Activated CD8-positive, alpha-beta memory T cell treated with anti-CD3 and anti-CD28 coated beads, Interleukin-2, amount 50 U/mL, for 1 hour (primary cell): ENCODE measurements around the gene REPIN1.
"Not testable (repeated sequence)": the region's sequence is repeated elsewhere in the genome, so short reads cannot be mapped to it uniquely, and the experiment has no call there.

Experiments used
- DNase-seq: peaks from one replicate; pipeline ENCODE4 v3.0.0-alpha.2; 2020; ENCODE audit errors: extremely low read depth

Gene REPIN1

GRCh38 chr7:150376560-150376959, 7.9 kb downstream of the REPIN1 start:
- DNase-seq: no peak

- no peak for DNase-seq
Measured at GRCh38 chr7:150377196-150377595, 8.6 kb downstream of the REPIN1 start.

GRCh38 chr7:150377635-150378034, 9.0 kb downstream of the REPIN1 start:
- DNase-seq: no peak

GRCh38 chr7:150378115-150378852, 9.7 kb downstream of the REPIN1 start:
- DNase-seq: no peak

- DNase-seq: peak; percentile 73
Measured at GRCh38 chr7:150378853-150379440, 10.3 kb downstream of the REPIN1 start, which contains the start of gene ZNF775. Gene ZNF775 (plus strand): TSS chr7:150379330. CDS start chr7:150388471, 9,141 bp downstream.

GRCh38 chr7:150379441-150380379, 11.1 kb downstream of the REPIN1 start:
- DNase-seq: no peak

- DNase-seq: no peak
Measured at GRCh38 chr7:150380463-150380862, 11.8 kb downstream of the REPIN1 start.

GRCh38 chr7:150381096-150381495, 12.5 kb downstream of the REPIN1 start:
- no peak for DNase-seq

GRCh38 chr7:150381785-150382122, 13.1 kb downstream of the REPIN1 start:
- no peak for DNase-seq

- no peak for DNase-seq
Measured at GRCh38 chr7:150382123-150382843, 13.7 kb downstream of the REPIN1 start.

- DNase-seq: no peak
Measured at GRCh38 chr7:150382844-150383225, 14.2 kb downstream of the REPIN1 start.

GRCh38 chr7:150383710-150384397, 15.2 kb downstream of the REPIN1 start:
- no peak for DNase-seq

- no peak for DNase-seq
Measured at GRCh38 chr7:150384406-150385301, 16.0 kb downstream of the REPIN1 start.

GRCh38 chr7:150385302-150385723, 16.7 kb downstream of the REPIN1 start:
- DNase-seq: no peak

- not testable (repeated sequence) for DNase-seq
Measured at GRCh38 chr7:150385884-150386283, 17.3 kb downstream of the REPIN1 start.

- DNase-seq: no peak
Measured at GRCh38 chr7:150388306-150388705, 19.7 kb downstream of the REPIN1 start.

GRCh38 chr7:150388709-150389531, 20.3 kb downstream of the REPIN1 start:
- no peak for DNase-seq

- no peak for DNase-seq
Measured at GRCh38 chr7:150389532-150389816, 20.9 kb downstream of the REPIN1 start.

- DNase-seq: no peak
Measured at GRCh38 chr7:150390205-150390604, 21.6 kb downstream of the REPIN1 start.
